22Rv1 (cell line): ENCODE results near the gene PASK.

Experiments
- ZFX ChIP-seq: fragments of 450-650 bp; IDR thresholded peaks from 2 replicates; pipeline ENCODE4 v1.6.1; 2017; ENCODE audit warnings: antibody characterized with exemption, borderline replicate concordance
- TF ChIP-seq, protein P1 (sequence below): fragments of 450-650 bp; IDR thresholded peaks from 2 replicates; pipeline ENCODE4 v1.5.1; 2017; ENCODE audit warnings: mild to moderate bottlenecking

DNA sequence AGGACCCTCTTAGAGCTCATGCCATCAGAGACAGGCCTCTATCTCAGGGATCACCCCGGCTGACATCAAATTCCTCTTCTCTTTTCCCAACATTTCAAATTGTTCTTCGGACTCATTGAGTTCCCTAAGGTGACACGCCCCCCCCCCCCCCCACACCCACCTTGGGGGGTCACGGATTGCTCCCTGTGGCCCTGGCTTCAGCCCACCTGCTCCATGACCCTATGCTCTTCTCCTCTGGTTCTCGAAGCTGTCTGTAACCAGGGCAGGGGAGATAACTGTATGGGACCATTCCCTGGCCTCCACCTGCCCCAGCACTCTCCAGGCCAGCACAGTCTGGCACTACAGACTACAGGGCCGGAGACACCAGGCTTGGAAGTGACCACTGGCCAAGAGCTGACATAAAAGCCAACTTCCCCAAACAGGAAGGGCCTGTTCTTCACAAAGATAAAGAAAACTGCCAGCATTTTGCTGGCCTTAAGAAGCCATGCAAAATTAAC, 54.3 kb downstream of the PASK start:
- TF ChIP-seq, protein P1, sequence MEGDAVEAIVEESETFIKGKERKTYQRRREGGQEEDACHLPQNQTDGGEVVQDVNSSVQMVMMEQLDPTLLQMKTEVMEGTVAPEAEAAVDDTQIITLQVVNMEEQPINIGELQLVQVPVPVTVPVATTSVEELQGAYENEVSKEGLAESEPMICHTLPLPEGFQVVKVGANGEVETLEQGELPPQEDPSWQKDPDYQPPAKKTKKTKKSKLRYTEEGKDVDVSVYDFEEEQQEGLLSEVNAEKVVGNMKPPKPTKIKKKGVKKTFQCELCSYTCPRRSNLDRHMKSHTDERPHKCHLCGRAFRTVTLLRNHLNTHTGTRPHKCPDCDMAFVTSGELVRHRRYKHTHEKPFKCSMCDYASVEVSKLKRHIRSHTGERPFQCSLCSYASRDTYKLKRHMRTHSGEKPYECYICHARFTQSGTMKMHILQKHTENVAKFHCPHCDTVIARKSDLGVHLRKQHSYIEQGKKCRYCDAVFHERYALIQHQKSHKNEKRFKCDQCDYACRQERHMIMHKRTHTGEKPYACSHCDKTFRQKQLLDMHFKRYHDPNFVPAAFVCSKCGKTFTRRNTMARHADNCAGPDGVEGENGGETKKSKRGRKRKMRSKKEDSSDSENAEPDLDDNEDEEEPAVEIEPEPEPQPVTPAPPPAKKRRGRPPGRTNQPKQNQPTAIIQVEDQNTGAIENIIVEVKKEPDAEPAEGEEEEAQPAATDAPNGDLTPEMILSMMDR, result no peak
- no peak for TF ChIP-seq ZFX
